Measurements from ENCODE around the gene ADRB2.

DNA sequence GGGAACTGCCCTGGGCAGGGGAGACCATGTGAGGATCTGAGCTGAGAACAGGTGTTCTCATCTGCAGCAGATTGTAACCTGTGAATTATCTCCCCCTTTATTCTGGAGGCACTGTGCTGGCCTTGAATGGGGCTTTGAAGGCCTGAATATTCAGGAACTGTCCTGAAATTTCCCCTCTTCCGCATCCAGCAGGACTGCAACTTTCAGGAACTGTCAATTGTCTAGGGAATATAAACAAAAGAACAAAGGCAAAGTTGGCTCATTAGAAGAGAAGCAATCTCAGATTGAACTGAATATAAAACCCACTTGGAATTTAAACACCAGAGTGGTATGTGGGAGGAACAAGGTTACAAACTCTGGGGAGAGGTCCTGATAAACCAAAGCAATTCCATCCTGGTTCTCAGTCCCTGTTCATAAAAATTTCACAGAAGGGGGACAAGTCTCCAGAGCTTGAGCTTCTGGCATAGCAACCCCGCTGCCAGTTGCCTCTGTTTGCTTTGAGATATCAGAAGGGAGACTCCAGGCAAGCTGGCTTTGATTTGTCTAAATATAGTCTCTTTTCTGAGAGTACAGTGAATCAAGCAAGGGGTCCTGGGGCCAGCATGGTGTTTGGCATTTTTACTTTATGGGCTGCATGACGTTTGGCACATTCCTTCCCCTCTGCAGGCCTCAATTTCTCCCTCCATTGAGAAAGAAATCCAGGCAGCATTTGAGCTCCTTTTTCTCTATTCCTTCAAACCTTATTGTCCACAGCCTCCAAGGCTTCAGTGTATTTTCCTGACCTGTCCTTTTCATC is 47.5 kb downstream of the ADRB2 start:
- TF ChIP-seq POLR2A (IDR thresholded peaks at IDR 0.05; ENCODE audit: low read depth, low read length) = no peak
- TF ChIP-seq POLR2AphosphoS5 (IDR thresholded peaks at IDR 0.05; ENCODE audit: low read depth, low read length) = no peak
- no peak for TF ChIP-seq TAF1 (IDR thresholded peaks at IDR 0.05; ENCODE audit: low read depth, low read length)
- no peak for TF ChIP-seq SPI1 (IDR thresholded peaks at IDR 0.05; ENCODE audit: low read depth, low read length)
- no peak for TF ChIP-seq PAX5 (IDR thresholded peaks at IDR 0.05; ENCODE audit: insufficient read depth, low read length, severe bottlenecking)
